Activated T-helper 1 cell treated with anti-CD3 and anti-CD28 coated beads, Interleukin-12 subunit alpha, Interleukin-12 subunit beta, Interleukin-2, Interleukin-4 antibody, amounts not matched to agents 30 ng/mL and 10 ng/mL and 1 ng/mL, durations not matched to agents 14 hours and 24 hours and 36 hours (primary cell): ENCODE results near the gene CAPZA2. TPM values are rescaled to one million over a fixed set of nuclear protein-coding genes. Genes with fewer than 3 reads are reported as not detected.
A peak's percentile ranks its signal among the peaks of the same experiment; 100 is the strongest.

Experiments
- DNase-seq: peaks from one replicate; pipeline ENCODE4 v3.0.0; 2021; ENCODE audit warnings: low spot score
- H3K27ac Mint-ChIP-seq: one replicate; pipeline ENCODE4 v1.8.0; 2021; ENCODE audit warnings: mild to moderate bottlenecking, mixed read lengths
- H3K27me3 Mint-ChIP-seq: one replicate; pipeline ENCODE4 v1.8.0; 2022; ENCODE audit warnings: mild to moderate bottlenecking, moderate library complexity, mixed read lengths; ENCODE audit not compliant: insufficient read depth
- H3K36me3 Mint-ChIP-seq: one replicate; pipeline ENCODE4 v1.8.0; 2021; ENCODE audit warnings: low read depth, mixed read lengths
- H3K4me1 Mint-ChIP-seq: one replicate; pipeline ENCODE4 v1.8.0; 2021; ENCODE audit warnings: low read depth, mixed read lengths
- H3K4me3 Mint-ChIP-seq: one replicate; pipeline ENCODE4 v1.8.0; 2021; ENCODE audit warnings: mild to moderate bottlenecking, moderate library complexity, mixed read lengths
- H3K9me3 Mint-ChIP-seq: one replicate; pipeline ENCODE4 v1.8.0; 2021; ENCODE audit warnings: mixed read lengths
- intact Hi-C: fragments of 100-400 bp; cut with micrococcal nuclease; formaldehyde crosslinking; loops from one replicate; pipeline ENCODE4 v1.15.1; 2024
- total RNA-seq: library from RNA; stranded (reverse); gene quantifications from 2 replicates; pipeline ENCODE4 v1.2.3, GENCODE V29; 2022

CAPZA2 gene
- total RNA-seq, 1 donor from 2014 or later, result 143 TPM

GRCh38 chr7:116871061-116871700 is 8.8 kb downstream of the CAPZA2 start:
- Mint-ChIP-seq H3K4me3 (no peak overlapping the region), H3K27ac (no peak overlapping the region), H3K4me1 (peaks cover 75% of the 10 kb centered on the region), H3K36me3 (peaks cover 20% of the 10 kb centered on the region), H3K9me3 (no peaks in the 10 kb centered on the region), H3K27me3 (no peaks in the 10 kb centered on the region)
- intact Hi-C loops, result no loop called here
- DNase-seq, result no peak

GRCh38 chr7:116872026-116872425 is 9.6 kb downstream of the CAPZA2 start:
- no peak for DNase-seq
- Mint-ChIP-seq H3K4me3 (peak overlapping the region; percentile 28), H3K4me1 (peaks cover 67% of the 10 kb centered on the region), H3K9me3 (no peaks in the 10 kb centered on the region), H3K36me3 (peaks cover 20% of the 10 kb centered on the region), H3K27ac (peak overlapping the region; percentile 75), H3K27me3 (no peaks in the 10 kb centered on the region)
- intact Hi-C loops, result no loop called here

DNA sequence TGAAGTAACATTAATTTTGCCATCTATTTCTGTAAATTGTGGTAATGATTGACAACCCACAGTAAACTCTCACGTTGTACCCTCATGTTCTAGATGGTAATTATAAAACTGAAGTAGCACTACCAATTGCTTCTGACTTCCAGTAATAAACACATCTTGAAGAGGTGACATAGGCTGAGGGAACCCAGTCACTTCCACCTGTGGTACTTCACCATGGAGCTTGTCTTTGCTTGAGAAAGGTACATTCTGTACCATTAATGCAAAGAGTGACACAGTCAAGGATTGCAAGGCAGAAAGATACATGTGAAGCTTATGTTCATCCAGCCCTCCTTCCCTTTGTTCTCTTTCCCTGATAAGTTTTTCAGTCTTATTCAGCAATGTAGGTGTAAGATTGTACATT is 11.2 kb downstream of the CAPZA2 start:
- Mint-ChIP-seq H3K9me3 (no peaks in the 10 kb centered on the region), H3K4me1 (peaks cover 56% of the 10 kb centered on the region), H3K36me3 (peaks cover 13% of the 10 kb centered on the region), H3K27ac (no peak overlapping the region), H3K4me3 (no peak overlapping the region), H3K27me3 (no peaks in the 10 kb centered on the region)
- intact Hi-C loops, result no loop called here
- DNase-seq, result no peak

GRCh38 chr7:116876664-116877442 is 14.5 kb downstream of the CAPZA2 start:
- peaks cover 10% of the 10 kb centered on the region for H3K36me3 Mint-ChIP-seq
- H3K4me3 Mint-ChIP-seq, result no peak overlapping the region
- no peak for DNase-seq
- no peaks in the 10 kb centered on the region for H3K9me3 Mint-ChIP-seq
- H3K27ac Mint-ChIP-seq, result no peak overlapping the region
- intact Hi-C loops, result loop anchor here (5.0 kb wide), 1 partner anchor 1300 kb away; no protein-coding TSS in a partner anchor
- H3K27me3 Mint-ChIP-seq, result no peaks in the 10 kb centered on the region
- peaks cover 29% of the 10 kb centered on the region for H3K4me1 Mint-ChIP-seq

DNA sequence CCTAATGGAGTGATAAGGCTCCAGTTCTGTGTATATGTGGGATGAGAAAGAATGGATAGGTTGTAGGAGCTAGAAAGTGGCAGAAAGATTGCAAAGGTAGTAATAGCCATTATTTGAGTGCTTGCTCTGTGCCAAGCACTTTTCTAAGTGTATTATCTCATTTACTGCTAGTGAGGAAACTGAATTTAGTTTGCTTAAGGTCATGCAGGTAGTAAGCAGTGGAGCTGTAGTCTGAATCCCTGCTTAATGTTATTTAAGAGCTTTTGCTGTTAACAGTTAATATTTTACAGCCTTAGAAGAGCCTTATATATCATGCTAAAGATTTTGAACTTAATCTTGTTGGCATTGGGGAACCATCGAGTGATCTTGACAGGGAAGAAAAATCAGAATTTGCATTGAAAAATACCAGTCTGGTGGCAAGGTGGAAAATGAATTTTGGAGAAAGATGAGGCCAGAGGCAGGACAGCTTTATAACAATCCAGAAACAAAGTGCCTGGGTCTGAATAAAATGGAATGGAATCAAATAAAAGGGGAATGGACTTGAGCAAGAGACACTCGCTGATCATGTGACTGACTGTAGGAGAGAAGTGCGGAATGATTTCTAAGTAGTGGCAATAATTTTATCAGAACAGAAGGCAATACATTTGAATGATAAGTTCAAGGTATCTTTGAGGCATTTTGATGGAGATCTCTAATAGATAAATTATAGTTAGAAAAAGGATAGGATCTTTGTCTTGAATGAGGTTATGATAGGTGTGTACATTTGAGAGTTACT is 15.2 kb downstream of the CAPZA2 start:
- DNase-seq, result no peak
- Mint-ChIP-seq H3K9me3 (no peaks in the 10 kb centered on the region), H3K27me3 (no peaks in the 10 kb centered on the region), H3K36me3 (peaks cover 8% of the 10 kb centered on the region), H3K27ac (no peak overlapping the region), H3K4me1 (peaks cover 22% of the 10 kb centered on the region), H3K4me3 (no peak overlapping the region)
- intact Hi-C loops, result loop anchor here (5.0 kb wide), 1 partner anchor 1300 kb away; no protein-coding TSS in a partner anchor

DNA sequence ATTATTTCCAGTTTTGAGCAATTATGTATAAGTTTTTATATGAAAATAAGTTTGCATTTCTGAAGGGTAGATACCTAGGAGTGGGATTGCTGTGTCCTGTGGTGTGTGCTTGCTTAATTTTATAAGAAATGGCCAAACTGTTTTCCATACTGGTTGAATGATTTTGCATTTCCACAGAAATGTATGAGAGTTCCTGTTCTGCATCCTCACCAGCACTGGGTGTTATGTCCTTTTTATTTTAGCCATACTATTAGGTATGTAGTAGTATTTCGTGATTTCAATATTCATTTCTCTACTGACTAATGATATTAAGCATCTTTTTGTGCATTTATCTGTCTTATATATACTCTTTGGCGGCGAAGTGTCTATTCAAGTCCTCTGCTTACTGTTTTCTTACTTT is 22.3 kb downstream of the CAPZA2 start:
- no peak overlapping the region for H3K4me3 Mint-ChIP-seq
- H3K9me3 Mint-ChIP-seq, result peaks cover 11% of the 10 kb centered on the region
- H3K36me3 Mint-ChIP-seq, result peaks cover 20% of the 10 kb centered on the region
- intact Hi-C loops, result no loop called here
- no peaks in the 10 kb centered on the region for H3K27me3 Mint-ChIP-seq
- H3K4me1 Mint-ChIP-seq, result peaks cover 4% of the 10 kb centered on the region
- DNase-seq, result no peak
- H3K27ac Mint-ChIP-seq, result no peak overlapping the region

GRCh38 chr7:116885724-116886123 is 23.3 kb downstream of the CAPZA2 start:
- intact Hi-C loops, result no loop called here
- H3K9me3 Mint-ChIP-seq, result peaks cover 11% of the 10 kb centered on the region
- no peaks in the 10 kb centered on the region for H3K27me3 Mint-ChIP-seq
- H3K4me1 Mint-ChIP-seq, result peaks cover 4% of the 10 kb centered on the region
- H3K36me3 Mint-ChIP-seq, result peaks cover 22% of the 10 kb centered on the region
- H3K27ac Mint-ChIP-seq, result no peak overlapping the region
- no peak overlapping the region for H3K4me3 Mint-ChIP-seq
- DNase-seq, result no peak

- peaks cover 4% of the 10 kb centered on the region for H3K4me1 Mint-ChIP-seq
- DNase-seq, result no peak
- H3K27ac Mint-ChIP-seq, result no peak overlapping the region
- H3K36me3 Mint-ChIP-seq, result peaks cover 22% of the 10 kb centered on the region
- H3K9me3 Mint-ChIP-seq, result peaks cover 11% of the 10 kb centered on the region
- H3K4me3 Mint-ChIP-seq, result no peak overlapping the region
- no peaks in the 10 kb centered on the region for H3K27me3 Mint-ChIP-seq
- intact Hi-C loops, result no loop called here
Measured at GRCh38 chr7:116886543-116887156, 24.3 kb downstream of the CAPZA2 start.

DNA sequence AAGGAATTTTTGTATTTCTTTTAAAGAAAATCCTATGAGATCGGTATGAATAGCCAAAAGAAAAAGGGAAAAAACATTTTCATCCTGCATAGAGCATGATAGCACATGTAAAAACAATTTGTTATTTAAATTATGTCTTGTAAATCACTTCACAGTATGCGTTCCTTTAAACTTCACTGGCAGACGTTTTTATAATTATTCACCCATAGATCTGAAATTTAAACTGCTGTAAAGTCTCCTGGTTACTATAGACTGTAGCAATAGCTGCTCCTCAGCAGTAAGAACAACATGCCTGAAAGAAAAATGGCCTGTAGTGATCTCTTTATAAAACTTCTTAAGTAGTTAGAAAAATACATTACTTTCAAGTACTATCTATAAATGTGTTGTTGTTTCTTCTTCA is 26.5 kb downstream of the CAPZA2 start:
- Mint-ChIP-seq H3K27ac (no peak overlapping the region), H3K36me3 (peaks cover 33% of the 10 kb centered on the region), H3K9me3 (peaks cover 11% of the 10 kb centered on the region), H3K27me3 (no peaks in the 10 kb centered on the region), H3K4me1 (peaks cover 10% of the 10 kb centered on the region), H3K4me3 (no peak overlapping the region)
- intact Hi-C loops, result no loop called here
- no peak for DNase-seq

DNA sequence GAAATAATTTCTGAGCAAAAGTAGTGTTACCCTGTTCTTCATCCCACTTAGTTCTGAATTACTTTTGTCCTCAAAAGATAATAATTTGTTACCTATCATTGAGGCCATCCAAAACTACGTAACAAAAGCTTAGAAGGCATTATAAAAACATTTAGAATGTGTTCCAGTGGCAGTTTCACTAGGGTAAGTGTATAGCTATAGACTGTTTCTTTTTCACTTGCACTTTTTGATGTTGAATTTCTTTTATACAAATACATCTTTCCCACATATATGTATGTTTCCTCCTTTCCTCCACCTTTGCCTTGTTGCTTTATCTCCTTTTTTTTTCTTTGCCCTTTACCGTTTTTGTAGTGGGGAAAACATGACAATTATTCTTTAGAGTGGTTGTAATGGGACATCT is 33.5 kb downstream of the CAPZA2 start:
- Mint-ChIP-seq H3K27me3 (no peaks in the 10 kb centered on the region), H3K4me1 (peaks cover 18% of the 10 kb centered on the region), H3K27ac (no peak overlapping the region), H3K4me3 (no peak overlapping the region), H3K9me3 (peaks cover 6% of the 10 kb centered on the region), H3K36me3 (peaks cover 32% of the 10 kb centered on the region)
- no peak for DNase-seq
- intact Hi-C loops, result loop anchor here (5.0 kb wide), 1 partner anchor 34 kb away; the partner anchor contains the start of gene CAPZA2

- no peak for DNase-seq
- intact Hi-C loops, result loop anchor here (5.0 kb wide), 1 partner anchor 35 kb away; the partner anchor contains the start of gene CAPZA2
- peaks cover 32% of the 10 kb centered on the region for H3K36me3 Mint-ChIP-seq
- peaks cover 6% of the 10 kb centered on the region for H3K9me3 Mint-ChIP-seq
- H3K27ac Mint-ChIP-seq, result no peak overlapping the region
- no peak overlapping the region for H3K4me3 Mint-ChIP-seq
- peaks cover 15% of the 10 kb centered on the region for H3K4me1 Mint-ChIP-seq
- H3K27me3 Mint-ChIP-seq, result no peaks in the 10 kb centered on the region
Measured at GRCh38 chr7:116897661-116898060, 35.3 kb downstream of the CAPZA2 start.

- H3K4me1 Mint-ChIP-seq, result peaks cover 23% of the 10 kb centered on the region
Measured at GRCh38 chr7:116899308-116899707, 36.9 kb downstream of the CAPZA2 start.

More at GRCh38 chr7:116899308-116899707, 36.9 kb downstream of the CAPZA2 start:
- no peak overlapping the region for H3K4me3 Mint-ChIP-seq
- peaks cover 6% of the 10 kb centered on the region for H3K9me3 Mint-ChIP-seq
- H3K27me3 Mint-ChIP-seq, result no peaks in the 10 kb centered on the region
- intact Hi-C loops, result loop anchor here (5.0 kb wide), 1 partner anchor 37 kb away; the partner anchor contains the start of gene CAPZA2
- H3K36me3 Mint-ChIP-seq, result peaks cover 37% of the 10 kb centered on the region
- DNase-seq, result no peak
- H3K27ac Mint-ChIP-seq, result no peak overlapping the region
